PC-9 (cell line): ENCODE results near the gene ARNT2.

Experiments
- CTCF ChIP-seq: fragments of 200-600 bp; sonication (generic); conservative IDR thresholded peaks from 2 replicates; pipeline ENCODE4 v1.6.1; 2017; ENCODE audit warnings: mixed run types, antibody characterized with exemption, mild to moderate bottlenecking, moderate library complexity
- EZH2 ChIP-seq: fragments of 200-600 bp; sonication (generic); IDR thresholded peaks from 2 replicates; pipeline ENCODE4 v1.8.0; 2017; ENCODE audit warnings: antibody characterized with exemption, low read depth

- no peak for TF ChIP-seq CTCF
- no peak for TF ChIP-seq EZH2
Observed at GRCh38 chr15:80594091-80594889, 190.1 kb downstream of the ARNT2 start.
